C4-2B (cell line): ENCODE results near the gene HRH3.

ENCODE experiments used
- H3K27ac ChIP-seq: fragments of 450-650 bp; 2 replicates; pipeline ENCODE4 v1.5.1; 2017
- ZFX ChIP-seq: fragments of 450-650 bp; IDR thresholded peaks from 2 replicates; pipeline ENCODE4 v1.6.1; 2017
- TF ChIP-seq, protein P1 (sequence below): fragments of 450-650 bp; conservative IDR thresholded peaks from 2 replicates; pipeline ENCODE4 v1.5.1; 2017; ENCODE audit warnings: mild to moderate bottlenecking

Gene HRH3

GRCh38 chr20:62217913-62218773 lies 1.9 kb downstream of the HRH3 start:
- TF ChIP-seq ZFX: no peak
- TF ChIP-seq, protein P1, sequence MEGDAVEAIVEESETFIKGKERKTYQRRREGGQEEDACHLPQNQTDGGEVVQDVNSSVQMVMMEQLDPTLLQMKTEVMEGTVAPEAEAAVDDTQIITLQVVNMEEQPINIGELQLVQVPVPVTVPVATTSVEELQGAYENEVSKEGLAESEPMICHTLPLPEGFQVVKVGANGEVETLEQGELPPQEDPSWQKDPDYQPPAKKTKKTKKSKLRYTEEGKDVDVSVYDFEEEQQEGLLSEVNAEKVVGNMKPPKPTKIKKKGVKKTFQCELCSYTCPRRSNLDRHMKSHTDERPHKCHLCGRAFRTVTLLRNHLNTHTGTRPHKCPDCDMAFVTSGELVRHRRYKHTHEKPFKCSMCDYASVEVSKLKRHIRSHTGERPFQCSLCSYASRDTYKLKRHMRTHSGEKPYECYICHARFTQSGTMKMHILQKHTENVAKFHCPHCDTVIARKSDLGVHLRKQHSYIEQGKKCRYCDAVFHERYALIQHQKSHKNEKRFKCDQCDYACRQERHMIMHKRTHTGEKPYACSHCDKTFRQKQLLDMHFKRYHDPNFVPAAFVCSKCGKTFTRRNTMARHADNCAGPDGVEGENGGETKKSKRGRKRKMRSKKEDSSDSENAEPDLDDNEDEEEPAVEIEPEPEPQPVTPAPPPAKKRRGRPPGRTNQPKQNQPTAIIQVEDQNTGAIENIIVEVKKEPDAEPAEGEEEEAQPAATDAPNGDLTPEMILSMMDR: no peak
- no peak overlapping the region for H3K27ac ChIP-seq

GRCh38 chr20:62216636-62217566 lies 3.2 kb downstream of the HRH3 start:
- no peak for TF ChIP-seq ZFX
- TF ChIP-seq, protein P1: no peak
- peak overlapping the region; percentile 81 for H3K27ac ChIP-seq

- peak overlapping the region; percentile 81 for H3K27ac ChIP-seq
- TF ChIP-seq, protein P1: no peak
- TF ChIP-seq ZFX: no peak
These were observed 4.0 kb downstream of the HRH3 start for GRCh38 chr20:62215991-62216635.

GRCh38 chr20:62215020-62215990 lies 4.8 kb downstream of the HRH3 start:
- TF ChIP-seq, protein P1: no peak
- H3K27ac ChIP-seq: peak overlapping the region; percentile 81

GRCh38 chr20:62214067-62214466 lies 6.0 kb downstream of the HRH3 start:
- H3K27ac ChIP-seq: peak overlapping the region; percentile 81
- TF ChIP-seq, protein P1: no peak
- no peak for TF ChIP-seq ZFX

DNA sequence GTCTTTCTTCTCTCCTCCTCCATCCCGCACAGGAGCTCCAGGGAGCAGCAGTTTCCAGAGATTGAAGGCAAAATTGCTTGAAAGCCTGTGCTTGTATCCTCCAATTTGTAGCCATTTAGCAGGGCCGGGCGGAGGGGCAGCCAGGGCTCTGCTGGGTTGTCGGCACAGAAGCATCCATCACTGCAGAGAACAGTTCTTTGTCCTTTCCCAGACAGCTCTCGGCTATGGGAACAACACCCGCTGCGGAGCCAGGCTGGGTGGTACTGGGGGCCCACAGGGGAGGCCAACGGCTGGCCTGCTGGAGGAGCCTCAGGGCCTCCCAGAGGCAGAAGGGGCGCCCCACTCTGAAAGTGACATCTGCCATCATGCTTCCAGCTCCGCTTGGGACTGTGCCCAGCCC lies 7.8 kb downstream of the HRH3 start:
- TF ChIP-seq ZFX: no peak
- TF ChIP-seq, protein P1: no peak
- no peak overlapping the region for H3K27ac ChIP-seq
